Measurements from ENCODE around the gene NCKAP5.

The NCKAP5 gene

GRCh38 chr2:132915812-132916549 is 652.3 kb downstream of the NCKAP5 start:
- no peak for DNase-seq (ENCODE audit: extremely low spot score)
- ChIA-PET POLR2A (no interaction called here), CTCF (no interaction called here)
- TF ChIP-seq CTCF (IDR thresholded peaks at IDR 0.05; ENCODE audit: control extremely low read depth, extremely low read depth, low read depth, missing control alignments), result no peak

DNA sequence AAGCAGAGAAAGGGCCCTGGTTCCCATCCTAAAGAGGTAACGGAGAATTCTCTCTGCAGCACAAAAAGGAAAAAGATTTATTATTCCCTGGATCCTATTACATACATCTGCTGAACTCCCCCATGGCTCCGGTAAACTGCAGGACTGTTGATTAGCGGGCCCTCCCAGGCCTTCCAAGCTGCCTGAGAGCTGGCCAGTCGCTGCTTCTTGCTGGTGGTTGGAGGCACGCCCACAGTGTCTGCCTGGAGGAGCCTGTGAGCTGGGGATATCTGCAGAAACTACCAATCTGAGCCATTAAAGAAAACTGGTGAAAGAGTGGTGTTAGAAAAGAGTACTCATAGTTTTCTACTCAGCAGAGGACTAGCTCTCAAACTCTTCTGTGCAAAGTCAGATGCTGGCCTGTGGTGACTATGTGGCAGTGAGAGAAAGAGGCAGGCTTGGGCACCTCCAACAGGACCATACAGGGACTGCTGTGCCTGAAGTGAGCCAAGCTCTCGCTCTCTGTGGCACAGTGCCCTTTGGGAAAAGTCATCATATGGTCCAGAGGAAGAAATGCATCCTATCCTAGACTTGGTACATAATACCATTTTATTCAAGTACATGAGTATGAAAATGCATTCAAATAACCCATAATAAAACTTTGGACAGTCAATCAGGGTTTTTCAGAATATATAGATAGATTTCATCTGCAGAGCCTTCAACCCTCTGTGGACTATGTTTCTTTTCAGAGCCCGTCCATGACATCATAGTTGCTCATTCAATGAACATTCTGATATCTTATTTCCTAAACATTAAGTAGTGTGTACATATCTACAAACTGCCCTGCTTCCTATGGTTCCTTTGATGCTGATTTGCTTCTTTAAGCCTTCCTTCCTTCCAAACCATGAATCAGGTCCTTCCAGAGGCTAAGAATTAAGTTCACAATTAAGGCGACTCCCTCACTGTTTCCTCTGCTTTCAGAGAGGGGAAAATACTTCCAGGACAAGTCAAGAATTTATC is 656.2 kb downstream of the NCKAP5 start:
- TF ChIP-seq CTCF (IDR thresholded peaks at IDR 0.05; ENCODE audit: control extremely low read depth, extremely low read depth, low read depth, missing control alignments), result no peak
- ChIA-PET CTCF (interaction anchor here (0.6 kb wide), 1 partner anchor 19 kb away, joined by 3 read pairs; no protein-coding TSS in a partner anchor), POLR2A (no interaction called here)
- DNase-seq (ENCODE audit: extremely low spot score), result no peak

DNA sequence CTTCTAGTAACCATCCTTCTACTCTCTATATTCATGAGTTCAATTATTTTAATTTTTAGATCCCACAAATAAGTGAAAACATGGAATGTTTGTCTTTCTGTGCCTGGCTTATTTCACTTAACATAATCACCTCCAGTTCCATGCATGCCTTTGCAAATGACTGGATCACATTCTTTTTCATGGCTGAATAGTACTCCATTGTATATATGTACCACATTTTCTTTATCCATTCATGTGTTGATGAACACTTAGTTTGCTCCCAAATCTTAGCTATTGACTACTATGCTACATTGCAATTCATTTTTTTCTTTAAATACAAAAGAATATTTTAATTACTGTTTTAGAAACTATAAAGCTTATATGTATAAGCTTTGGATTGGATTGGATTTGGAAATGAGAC is 657.8 kb downstream of the NCKAP5 start:
- ChIA-PET POLR2A (no interaction called here), CTCF (no interaction called here)
- no peak for TF ChIP-seq CTCF (IDR thresholded peaks at IDR 0.05; ENCODE audit: control extremely low read depth, extremely low read depth, low read depth, missing control alignments)
- DNase-seq (ENCODE audit: extremely low spot score), result no peak

DNA sequence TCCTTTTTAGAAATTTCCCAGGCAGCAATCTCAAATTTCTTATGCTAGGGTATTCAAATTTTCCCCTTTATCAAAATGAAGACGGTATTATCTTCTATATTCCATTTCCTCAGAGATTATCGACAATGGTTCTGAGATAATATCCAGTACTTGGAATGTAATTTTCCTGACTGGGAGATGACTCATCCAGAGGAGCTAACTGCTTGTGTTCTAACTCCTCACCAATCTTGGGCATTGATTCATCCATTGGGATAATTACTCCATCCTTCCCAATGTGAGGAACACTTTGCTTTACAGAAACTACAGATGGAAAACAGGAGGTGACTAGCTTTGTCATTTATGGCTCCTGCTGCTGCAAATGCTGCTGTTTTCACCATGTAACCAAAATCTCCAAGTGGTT is 658.8 kb downstream of the NCKAP5 start:
- CTCF ChIA-PET, result no interaction called here

DNA sequence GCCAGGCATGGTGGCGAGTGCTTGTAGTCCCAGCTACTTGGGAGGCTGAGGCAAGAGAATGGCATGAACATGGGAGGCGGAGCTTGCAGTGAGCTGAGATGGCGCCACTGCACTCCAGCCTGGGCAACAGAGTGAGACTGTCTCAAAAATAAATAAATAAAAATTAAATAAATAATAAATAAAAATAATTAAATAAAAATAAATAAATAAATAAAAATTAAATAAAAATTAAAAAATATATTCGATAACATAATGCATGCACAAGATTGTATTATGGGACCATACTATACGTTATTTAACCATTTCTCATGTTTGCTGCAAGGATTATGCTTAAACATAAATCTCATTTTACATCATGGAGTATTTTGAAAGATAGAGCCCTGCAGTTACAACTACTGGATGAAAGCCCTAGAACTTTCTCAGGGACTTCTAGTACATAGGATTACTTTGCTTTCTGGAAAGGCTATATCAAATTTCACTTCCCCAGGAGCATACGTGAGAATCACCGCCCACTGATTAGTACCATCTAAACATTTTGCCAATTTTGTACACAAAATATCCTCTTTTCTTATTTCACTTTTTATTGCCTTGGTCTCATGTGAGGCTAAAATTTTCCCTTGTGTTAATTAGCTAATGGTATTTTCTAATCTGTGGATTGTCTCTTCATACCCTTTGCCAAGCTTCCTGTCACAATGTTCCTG is 664.0 kb downstream of the NCKAP5 start:
- CTCF ChIA-PET, result no interaction called here
- no peak for DNase-seq (ENCODE audit: extremely low spot score)
- TF ChIP-seq CTCF (IDR thresholded peaks at IDR 0.05; ENCODE audit: control extremely low read depth, extremely low read depth, low read depth, missing control alignments), result no peak
- POLR2A ChIA-PET, result no interaction called here

More for the DNA sequence above, 658.8 kb downstream of the NCKAP5 start:
- POLR2A ChIA-PET, result no interaction called here
- TF ChIP-seq CTCF (IDR thresholded peaks at IDR 0.05; ENCODE audit: control extremely low read depth, extremely low read depth, low read depth, missing control alignments), result no peak
- DNase-seq (ENCODE audit: extremely low spot score), result no peak

GRCh38 chr2:132902626-132903025 is 665.6 kb downstream of the NCKAP5 start:
- ChIA-PET CTCF (no interaction called here), POLR2A (no interaction called here)
- DNase-seq (ENCODE audit: extremely low spot score), result no peak
- no peak for TF ChIP-seq CTCF (IDR thresholded peaks at IDR 0.05; ENCODE audit: control extremely low read depth, extremely low read depth, low read depth, missing control alignments)
